OCI-LY1 (cell line): Measurements from ENCODE around the gene DNHD1.

Experiments
- H2AFZ ChIP-seq: fragments of 200-600 bp; sonication (generic), shearing (Covaris generic); 2 replicates; pipeline ENCODE4 v1.6.0; 2014; ENCODE audit warnings: antibody characterized with exemption, mild to moderate bottlenecking, low read length
- H3F3A ChIP-seq: fragments of 200-600 bp; sonication (generic), shearing (Covaris generic); 2 replicates; pipeline ENCODE4 v1.6.0; 2014; ENCODE audit warnings: mild to moderate bottlenecking, antibody characterized with exemption, low read length, moderate library complexity; ENCODE audit not compliant: insufficient read depth
- H3K27ac ChIP-seq: fragments of 200-600 bp; sonication (generic); 2 replicates; pipeline ENCODE4 v1.5.1; 2014; ENCODE audit warnings: low read length, mixed run types, mild to moderate bottlenecking, low read depth; ENCODE audit not compliant: poor library complexity, severe bottlenecking
- H3K27me3 ChIP-seq: fragments of 200-600 bp; sonication (generic); 2 replicates; pipeline ENCODE4 v1.6.0; 2014; ENCODE audit warnings: antibody characterized with exemption, mild to moderate bottlenecking, low read length, moderate library complexity; ENCODE audit not compliant: insufficient read depth
- H3K36me3 ChIP-seq: fragments of 200-600 bp; sonication (generic); 2 replicates; pipeline ENCODE4 v1.6.1; 2014; ENCODE audit warnings: mild to moderate bottlenecking, antibody characterized with exemption, low read length, moderate library complexity, mixed read lengths; ENCODE audit not compliant: insufficient read depth
- H3K4me1 ChIP-seq: fragments of 200-600 bp; sonication (generic); 2 replicates; pipeline ENCODE4 v1.5.1; 2014; ENCODE audit warnings: mild to moderate bottlenecking, low read length, moderate library complexity; ENCODE audit not compliant: insufficient read depth, severe bottlenecking
- H3K4me2 ChIP-seq: fragments of 200-600 bp; sonication (generic), shearing (Covaris generic); 2 replicates; pipeline ENCODE4 v1.6.1; 2014; ENCODE audit warnings: low read length
- H3K4me3 ChIP-seq: fragments of 200-600 bp; sonication (generic); 2 replicates; pipeline ENCODE4 v1.5.1; 2014; ENCODE audit warnings: low read length, low read depth, mild to moderate bottlenecking, mixed read lengths; ENCODE audit not compliant: poor library complexity, severe bottlenecking
- H3K79me2 ChIP-seq: fragments of 200-600 bp; shearing (Covaris generic); 2 replicates; pipeline ENCODE4 v1.6.1; 2016; ENCODE audit warnings: mixed run types, low read length, mixed read lengths; ENCODE audit not compliant: insufficient read depth
- H3K9ac ChIP-seq: fragments of 200-600 bp; sonication (generic), shearing (Covaris generic); 2 replicates; pipeline ENCODE4 v1.6.1; 2014; ENCODE audit warnings: mild to moderate bottlenecking, low read length, mixed read lengths
- H3K9me2 ChIP-seq: fragments of 200-600 bp; sonication (generic), shearing (Covaris generic); 2 replicates; pipeline ENCODE4 v1.6.1; 2014; ENCODE audit warnings: low read depth, mild to moderate bottlenecking, low read length, mixed read lengths
- H3K9me3 ChIP-seq: fragments of 200-600 bp; shearing (Covaris generic); 2 replicates; pipeline ENCODE4 v1.6.1; 2014; ENCODE audit warnings: low read length, mixed read lengths
- H4K20me1 ChIP-seq: fragments of 200-600 bp; sonication (generic), shearing (Covaris generic); 2 replicates; pipeline ENCODE4 v1.6.0; 2016; ENCODE audit warnings: mild to moderate bottlenecking, low read length; ENCODE audit not compliant: insufficient read depth
- CTCF ChIP-seq: fragments of 200-600 bp; sonication (generic), shearing (Covaris generic); IDR thresholded peaks from 2 replicates; pipeline ENCODE4 v1.5.1; 2017; ENCODE audit warnings: mild to moderate bottlenecking, antibody characterized with exemption, low read length, moderate library complexity, mixed read lengths
- EZH2 ChIP-seq: fragments of 200-600 bp; sonication (generic), shearing (Covaris generic); IDR thresholded peaks from 2 replicates; pipeline ENCODE4 v1.8.0; 2017; ENCODE audit warnings: borderline replicate concordance, mixed run types, mild to moderate bottlenecking, antibody characterized with exemption, low read length, moderate library complexity, mixed read lengths

Gene DNHD1

DNA sequence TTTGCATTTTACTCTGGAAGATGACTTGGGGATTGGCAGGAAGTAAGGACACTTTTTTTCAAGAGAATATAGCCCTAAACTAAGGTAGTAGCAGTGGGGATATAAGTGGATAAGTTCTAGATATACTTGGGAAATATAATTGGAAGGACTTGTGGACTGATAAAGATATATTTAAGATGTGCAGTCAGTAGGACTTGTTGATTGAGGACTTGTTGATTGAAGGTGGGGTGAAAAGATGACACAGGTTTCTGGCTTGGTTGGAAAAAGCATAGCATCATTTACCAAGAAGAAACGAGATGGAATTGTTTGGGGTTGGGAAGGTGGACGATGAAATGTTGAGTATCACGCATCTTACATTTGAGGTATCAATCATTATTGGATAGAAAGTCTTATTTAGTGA, 116.4 kb downstream of the DNHD1 start:
- Histone ChIP-seq H3K4me3 (no peak overlapping the region), H3K4me1 (peaks cover 26% of the 10 kb centered on the region), H3K4me2 (no peak overlapping the region), H3K79me2 (no peaks in the 10 kb centered on the region; the same call in 1 of the 2 replicates), H2AFZ (no peak overlapping the region), H4K20me1 (no peaks in the 10 kb centered on the region), H3K9ac (no peak overlapping the region), H3K27me3 (no peaks in the 10 kb centered on the region), H3K9me2 (no peaks in the 10 kb centered on the region), H3K36me3 (peaks cover 33% of the 10 kb centered on the region), H3K9me3 (no peaks in the 10 kb centered on the region), H3F3A (no peaks in the 10 kb centered on the region), H3K27ac (no peak overlapping the region)
- no peak for TF ChIP-seq CTCF
- no peak for TF ChIP-seq EZH2

- no peak overlapping the region for H3K4me3 ChIP-seq
- no peak overlapping the region for H3K4me2 ChIP-seq
- no peaks in the 10 kb centered on the region for H3K9me2 ChIP-seq
- no peaks in the 10 kb centered on the region for H3F3A ChIP-seq
- no peaks in the 10 kb centered on the region; the same call in 1 of the 2 replicates for H3K79me2 ChIP-seq
- H3K36me3 ChIP-seq = peaks cover 24% of the 10 kb centered on the region
- no peak overlapping the region for H3K9ac ChIP-seq
- peaks cover 32% of the 10 kb centered on the region for H3K4me1 ChIP-seq
- no peaks in the 10 kb centered on the region for H3K27me3 ChIP-seq
- no peak overlapping the region for H3K27ac ChIP-seq
- H3K9me3 ChIP-seq = no peaks in the 10 kb centered on the region
- no peak overlapping the region for H2AFZ ChIP-seq
- H4K20me1 ChIP-seq = no peaks in the 10 kb centered on the region
- no peak for TF ChIP-seq EZH2
Measured at GRCh38 chr11:6614446-6614845, 117.4 kb downstream of the DNHD1 start.

- H3K36me3 ChIP-seq = peaks cover 18% of the 10 kb centered on the region
- no peak overlapping the region for H3K4me3 ChIP-seq
- no peak overlapping the region for H3K27ac ChIP-seq
- no peak overlapping the region for H3K4me2 ChIP-seq
- H3K79me2 ChIP-seq = no peaks in the 10 kb centered on the region; the same call in 1 of the 2 replicates
- TF ChIP-seq EZH2 = no peak
- TF ChIP-seq CTCF = no peak
- no peaks in the 10 kb centered on the region for H3K9me2 ChIP-seq
- peaks cover 37% of the 10 kb centered on the region for H3K4me1 ChIP-seq
- no peaks in the 10 kb centered on the region for H3K9me3 ChIP-seq
- no peak overlapping the region for H3K9ac ChIP-seq
- no peaks in the 10 kb centered on the region for H4K20me1 ChIP-seq
- H3F3A ChIP-seq = no peaks in the 10 kb centered on the region
- no peaks in the 10 kb centered on the region for H3K27me3 ChIP-seq
- no peak overlapping the region for H2AFZ ChIP-seq
Measured at GRCh38 chr11:6615046-6615445, 118.0 kb downstream of the DNHD1 start.

DNA sequence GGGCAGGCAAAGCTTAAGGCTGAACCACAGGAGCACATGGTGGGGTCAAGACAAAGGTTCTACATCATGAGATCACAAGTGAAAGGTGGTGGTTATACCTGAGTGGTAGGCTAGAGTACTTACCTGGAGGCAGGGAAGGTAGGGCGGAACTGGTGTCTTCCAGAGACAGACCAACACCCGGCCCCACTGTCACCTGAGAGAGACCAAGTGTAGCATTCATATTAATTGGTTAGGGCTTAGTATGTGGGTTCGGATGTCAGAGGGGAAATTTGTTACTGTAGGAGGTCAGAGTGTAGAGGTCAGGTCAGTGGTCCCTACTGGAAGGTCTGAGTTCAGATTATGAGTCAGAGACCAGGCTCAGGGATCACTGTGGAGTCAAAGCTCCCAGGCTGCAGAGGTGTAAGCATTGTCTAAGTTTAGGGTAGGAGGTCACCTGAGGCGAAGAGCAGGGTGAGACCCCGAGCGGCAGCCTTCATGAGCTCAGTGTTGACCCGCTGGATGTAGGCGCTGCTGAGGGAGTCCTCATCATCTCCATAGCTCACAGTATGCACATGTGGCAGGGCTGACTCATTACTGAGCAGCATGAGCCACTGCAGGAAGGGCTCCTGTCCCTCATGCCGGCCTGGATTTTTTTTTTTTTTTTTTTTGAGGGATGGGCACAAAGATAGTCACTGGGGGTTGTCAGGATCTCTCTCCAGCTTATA, 119.0 kb downstream of the DNHD1 start:
- TF ChIP-seq CTCF = no peak
- no peak for TF ChIP-seq EZH2
- Histone ChIP-seq H2AFZ (no peak overlapping the region), H3K27ac (no peak overlapping the region), H3K27me3 (no peaks in the 10 kb centered on the region), H3K36me3 (peaks cover 8% of the 10 kb centered on the region; the same call in 1 of the 2 replicates), H3K9me2 (no peaks in the 10 kb centered on the region), H3K4me2 (no peak overlapping the region), H3K4me1 (peaks cover 31% of the 10 kb centered on the region), H3K79me2 (no peaks in the 10 kb centered on the region; the same call in 1 of the 2 replicates), H3K4me3 (no peak overlapping the region), H3K9me3 (no peaks in the 10 kb centered on the region), H3K9ac (no peak overlapping the region), H3F3A (no peaks in the 10 kb centered on the region), H4K20me1 (no peaks in the 10 kb centered on the region)
